ENCODE results near the gene AGL.

AGL gene

DNA sequence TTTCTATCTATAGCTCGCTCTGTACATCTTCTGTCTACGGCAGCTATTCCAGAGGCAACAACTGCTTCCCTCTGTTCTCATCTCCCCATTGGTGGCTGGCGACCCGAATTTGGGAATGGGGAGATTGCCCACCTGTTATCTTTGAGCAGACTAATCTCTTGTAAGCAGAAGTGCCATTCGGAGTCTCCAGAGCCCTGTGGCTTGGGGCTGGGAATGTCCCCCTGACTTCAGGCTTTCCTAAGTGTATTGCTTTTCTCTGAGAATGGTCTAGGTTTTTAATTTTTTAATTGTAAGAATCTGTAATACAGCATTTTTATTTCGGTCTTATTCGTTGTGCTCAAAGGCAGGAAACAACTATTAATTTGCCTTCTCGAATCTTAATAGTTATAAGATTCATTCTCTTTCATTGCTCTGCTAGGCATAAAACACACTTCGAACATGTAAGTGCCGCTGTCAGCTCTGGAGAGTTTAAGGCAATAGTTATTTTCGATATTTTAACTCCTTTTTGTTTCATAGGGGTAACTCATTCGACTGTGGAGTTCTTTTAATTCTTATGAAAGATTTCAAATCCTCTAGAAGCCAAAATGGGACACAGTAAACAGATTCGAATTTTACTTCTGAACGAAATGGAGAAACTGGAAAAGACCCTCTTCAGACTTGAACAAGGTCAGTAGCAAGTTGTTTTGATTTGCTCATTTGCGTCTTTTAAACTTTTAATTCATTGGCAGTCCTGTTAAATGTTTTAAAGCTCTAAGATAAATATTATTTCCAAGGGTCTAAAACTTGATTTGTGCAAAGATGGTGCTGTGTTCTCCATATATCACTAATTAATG is 514 bp downstream of the AGL start (continued):
- TF ChIP-seq ZNF341 (tag by site-specific recombination; IDR thresholded peaks at IDR 0.05; ENCODE audit: low read depth) (peak; percentile 68; the same call in 1 of the 2 replicates), ZNF473 (tag by site-specific recombination; IDR thresholded peaks at IDR 0.05) (no peak)

DNA sequence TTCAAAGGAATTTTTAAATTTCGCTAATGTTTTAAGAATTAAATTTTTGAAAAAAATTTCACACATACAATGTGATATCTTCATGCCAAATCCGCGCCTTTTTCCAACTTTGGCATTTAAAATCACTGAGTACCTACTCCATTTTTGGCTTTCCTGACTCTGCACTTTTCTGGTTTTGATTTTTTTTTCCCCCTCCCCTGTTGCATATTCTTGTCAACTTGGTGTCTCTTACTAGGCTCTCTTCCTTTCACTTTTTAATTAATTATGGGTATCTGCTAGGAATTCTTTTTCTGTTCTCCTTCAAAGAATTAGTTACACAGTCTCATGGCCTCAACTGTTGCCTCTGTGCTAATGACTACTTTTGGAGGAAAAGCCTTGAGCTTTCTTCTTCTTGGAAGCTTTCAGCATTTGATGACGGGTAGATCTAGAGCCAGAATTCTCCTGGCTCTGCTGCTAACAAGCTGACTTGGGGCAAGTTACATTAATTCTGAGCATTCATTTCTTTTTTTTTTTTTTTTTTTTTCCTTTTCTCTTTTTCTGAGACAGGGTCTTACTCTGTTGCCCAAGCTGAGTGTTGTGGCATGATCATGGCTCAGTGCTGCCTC is 1.8 kb downstream of the AGL start:
- ChIA-PET POLR2A (interaction anchor here (1.5 kb wide), 1 partner anchor 118 kb away, joined by 5 read pairs; the partner anchor contains the start of gene SLC35A3), CTCF (interaction anchor here (0.7 kb wide), 1 partner anchor 184 kb away, joined by 3 read pairs; no protein-coding TSS in a partner anchor)
- TF ChIP-seq ZNF335 (tag by site-specific recombination; conservative IDR thresholded peaks at IDR 0.05) (no peak), ZNF239 (tag by site-specific recombination; IDR thresholded peaks at IDR 0.05) (no peak), ZBTB7A (tag by site-specific recombination; IDR thresholded peaks at IDR 0.05; ENCODE audit: low read depth) (no peak), PRDM1 (tag by site-specific recombination; IDR thresholded peaks at IDR 0.05) (peak; percentile 56), SCRT2 (tag by site-specific recombination; IDR thresholded peaks at IDR 0.05) (peak; percentile 68; the same call in 1 of the 2 replicates), ZNF600 (tag by site-specific recombination; IDR thresholded peaks at IDR 0.05) (no peak)
- Histone ChIP-seq H3K4me1 (ENCODE audit: control insufficient read depth, insufficient read depth, low read length) (peaks cover 3% of the 10 kb centered on the region), H3K9me3 (ENCODE audit: control insufficient read depth, insufficient read depth, low read depth, low read length) (no peaks in the 10 kb centered on the region), H3K4me3 (ENCODE audit: low read depth, low read length) (no peak overlapping the region), H3K27ac (ENCODE audit: extremely low read depth, low read depth, low read length) (no peak overlapping the region), H3K36me3 (ENCODE audit: control insufficient read depth in 2 of 2, insufficient read depth in 1 of 2, low read length in 2 of 2) (peaks cover 0 to 20% of the 10 kb centered on the region in 2 experiments; a peak in 2 of 3 replicates)

- Histone ChIP-seq H3K4me3 (ENCODE audit: low read depth, low read length) (no peak overlapping the region), H3K4me1 (ENCODE audit: control insufficient read depth, insufficient read depth, low read length) (peaks cover 3% of the 10 kb centered on the region), H3K27ac (ENCODE audit: extremely low read depth, low read depth, low read length) (no peak overlapping the region), H3K9me3 (ENCODE audit: control insufficient read depth, insufficient read depth, low read depth, low read length) (no peaks in the 10 kb centered on the region), H3K36me3 (ENCODE audit: control insufficient read depth in 2 of 2, insufficient read depth in 1 of 2, low read length in 2 of 2) (peaks cover 0 to 20% of the 10 kb centered on the region in 2 experiments; a peak in 2 of 3 replicates)
- CTCF ChIA-PET: interaction anchor here (0.7 kb wide), 1 partner anchor 184 kb away, joined by 3 read pairs; no protein-coding TSS in a partner anchor
- no peak for TF ChIP-seq ZNF248 (tag by site-specific recombination; IDR thresholded peaks at IDR 0.05)
- no peak for TF ChIP-seq ZNF558 (tag by site-specific recombination; IDR thresholded peaks at IDR 0.05)
- no peak for TF ChIP-seq ZNF175 (tag by site-specific recombination; IDR thresholded peaks at IDR 0.05)
- no peak for TF ChIP-seq ZNF600 (tag by site-specific recombination; IDR thresholded peaks at IDR 0.05)
- no peak for TF ChIP-seq ZNF48 (tag by site-specific recombination; IDR thresholded peaks at IDR 0.05)
- TF ChIP-seq ZNF561 (tag by site-specific recombination; IDR thresholded peaks at IDR 0.05; ENCODE audit: borderline replicate concordance): no peak
- TF ChIP-seq ZNF473 (tag by site-specific recombination; IDR thresholded peaks at IDR 0.05): no peak
- no peak for TF ChIP-seq RBAK (tag by site-specific recombination; IDR thresholded peaks at IDR 0.05)
- no peak for TF ChIP-seq ZNF274 (IDR thresholded peaks at IDR 0.05; ENCODE audit: low read length)
- TF ChIP-seq ZNF274 (tag by site-specific recombination; IDR thresholded peaks at IDR 0.05; ENCODE audit: borderline replicate concordance): no peak
- TF ChIP-seq SETDB1 (IDR thresholded peaks at IDR 0.05; ENCODE audit: insufficient read length, low read length): no peak
- TF ChIP-seq ZNF140 (tag by site-specific recombination; IDR thresholded peaks at IDR 0.05): no peak
- TF ChIP-seq ZNF121 (tag by site-specific recombination; IDR thresholded peaks at IDR 0.05): no peak; the same call in 1 of the 2 replicates
- no peak for TF ChIP-seq ZNF510 (tag by site-specific recombination; IDR thresholded peaks at IDR 0.05; ENCODE audit: insufficient replicate concordance)
- TF ChIP-seq ZNF549 (tag by site-specific recombination; IDR thresholded peaks at IDR 0.05): no peak
- TF ChIP-seq ZNF777 (tag by site-specific recombination; IDR thresholded peaks at IDR 0.05; ENCODE audit: borderline replicate concordance): no peak
- no peak for TF ChIP-seq MYNN (tag by site-specific recombination; IDR thresholded peaks at IDR 0.05; ENCODE audit: borderline replicate concordance)
- TF ChIP-seq ZNF623 (tag by site-specific recombination; IDR thresholded peaks at IDR 0.05): no peak
- TF ChIP-seq ZNF37A (tag by site-specific recombination; IDR thresholded peaks at IDR 0.05): no peak
- TF ChIP-seq, protein P1, sequence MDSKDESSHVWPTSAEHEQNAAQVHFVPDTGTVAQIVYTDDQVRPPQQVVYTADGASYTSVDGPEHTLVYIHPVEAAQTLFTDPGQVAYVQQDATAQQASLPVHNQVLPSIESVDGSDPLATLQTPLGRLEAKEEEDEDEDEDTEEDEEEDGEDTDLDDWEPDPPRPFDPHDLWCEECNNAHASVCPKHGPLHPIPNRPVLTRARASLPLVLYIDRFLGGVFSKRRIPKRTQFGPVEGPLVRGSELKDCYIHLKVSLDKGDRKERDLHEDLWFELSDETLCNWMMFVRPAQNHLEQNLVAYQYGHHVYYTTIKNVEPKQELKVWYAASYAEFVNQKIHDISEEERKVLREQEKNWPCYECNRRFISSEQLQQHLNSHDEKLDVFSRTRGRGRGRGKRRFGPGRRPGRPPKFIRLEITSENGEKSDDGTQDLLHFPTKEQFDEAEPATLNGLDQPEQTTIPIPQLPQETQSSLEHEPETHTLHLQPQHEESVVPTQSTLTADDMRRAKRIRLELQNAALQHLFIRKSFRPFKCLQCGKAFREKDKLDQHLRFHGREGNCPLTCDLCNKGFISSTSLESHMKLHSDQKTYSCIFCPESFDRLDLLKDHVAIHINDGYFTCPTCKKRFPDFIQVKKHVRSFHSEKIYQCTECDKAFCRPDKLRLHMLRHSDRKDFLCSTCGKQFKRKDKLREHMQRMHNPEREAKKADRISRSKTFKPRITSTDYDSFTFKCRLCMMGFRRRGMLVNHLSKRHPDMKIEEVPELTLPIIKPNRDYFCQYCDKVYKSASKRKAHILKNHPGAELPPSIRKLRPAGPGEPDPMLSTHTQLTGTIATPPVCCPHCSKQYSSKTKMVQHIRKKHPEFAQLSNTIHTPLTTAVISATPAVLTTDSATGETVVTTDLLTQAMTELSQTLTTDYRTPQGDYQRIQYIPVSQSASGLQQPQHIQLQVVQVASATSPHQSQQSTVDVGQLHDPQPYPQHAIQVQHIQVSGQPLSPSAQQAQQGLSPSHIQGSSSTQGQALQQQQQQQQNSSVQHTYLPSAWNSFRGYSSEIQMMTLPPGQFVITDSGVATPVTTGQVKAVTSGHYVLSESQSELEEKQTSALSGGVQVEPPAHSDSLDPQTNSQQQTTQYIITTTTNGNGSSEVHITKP (tag by site-specific recombination; IDR thresholded peaks at IDR 0.05): no peak
- TF ChIP-seq ZBTB8A (tag by site-specific recombination; IDR thresholded peaks at IDR 0.05): no peak
- POLR2A ChIA-PET: interaction anchor here (1.5 kb wide), 1 partner anchor 117 kb away, joined by 5 read pairs; the partner anchor contains the start of gene SLC35A3
These were observed 2.5 kb downstream of the AGL start for GRCh38 chr1:99852648-99853047.
